Common myeloid progenitor, CD34-positive (primary cell): ENCODE results near the gene CEACAM3.

ENCODE experiments used
- CTCF ChIA-PET: fragments of 350-600 bp; sonication (Branson Sonifier 250); formaldehyde crosslinking; loops from one replicate; lab custom pipeline; 2021; ENCODE audit warnings: antibody characterized with exemption; lab: Charles Lee
- POLR2A ChIA-PET: fragments of 350-600 bp; sonication (Branson Sonifier 250); formaldehyde crosslinking; loops from one replicate; lab custom pipeline; 2021; ENCODE audit warnings: antibody characterized with exemption; lab: Charles Lee
- DNase-seq, 3 donors: peaks; one replicate each; pipeline versions ENCODE4 v3.0.0 to v3.0.0-alpha.2; 2013
- H3K27ac ChIP-seq, 2 experiments: 1 replicate in 1 of 2; 2 replicates in 1 of 2; pipeline ENCODE4 v1.7.0; 2013; ENCODE audit warnings: inconsistent platforms in 2 of 2, low read length in 2 of 2, mild to moderate bottlenecking in 2 of 2, low read depth in 1 of 2, moderate library complexity in 1 of 2; ENCODE audit not compliant: severe bottlenecking in 2 of 2, insufficient read depth in 1 of 2, poor library complexity in 1 of 2
- H3K27me3 ChIP-seq, 5 experiments: replicated peaks in 2 of 5; 1 replicate in 3 of 5; 2 replicates in 2 of 5; pipeline versions ENCODE4 v1.6.1 to v1.7.0; 2013; ENCODE audit warnings: low read length in 4 of 5, mild to moderate bottlenecking in 2 of 5, moderate library complexity in 2 of 5, inconsistent platforms in 1 of 5; ENCODE audit not compliant: insufficient read depth in 5 of 5, control insufficient read depth in 4 of 5
- H3K36me3 ChIP-seq, 4 experiments: 1 replicate in 2 of 4; 2 replicates in 2 of 4; pipeline versions ENCODE4 v1.6.1 to v1.7.0; 2013; ENCODE audit warnings: low read length in 3 of 4, control low read depth in 1 of 4, mild to moderate bottlenecking in 1 of 4; ENCODE audit not compliant: control insufficient read depth in 4 of 4, insufficient read depth in 4 of 4
- H3K4me1 ChIP-seq, 4 experiments: 1 replicate in 3 of 4; 2 replicates in 1 of 4; pipeline versions ENCODE4 v1.6.1 to v1.7.1; 2013; ENCODE audit warnings: low read length in 3 of 4, mild to moderate bottlenecking in 3 of 4, control low read depth in 1 of 4, inconsistent platforms in 1 of 4, moderate library complexity in 1 of 4; ENCODE audit not compliant: control insufficient read depth in 4 of 4, insufficient read depth in 4 of 4; ENCODE audit errors: control extremely low read depth in 1 of 4
- H3K4me3 ChIP-seq, 7 experiments: 1 replicate in 4 of 7; 2 replicates in 3 of 7; pipeline versions ENCODE4 v1.5.1 to v1.7.0; 2013; ENCODE audit warnings: mild to moderate bottlenecking in 7 of 7, low read length in 6 of 7, moderate library complexity in 6 of 7, inconsistent platforms in 2 of 7, low read depth in 2 of 7, control low read depth in 1 of 7; ENCODE audit not compliant: insufficient read depth in 4 of 7, control insufficient read depth in 1 of 7; ENCODE audit errors: extremely low read depth in 1 of 7
- H3K9me3 ChIP-seq, 5 experiments: 1 replicate in 4 of 5; 2 replicates in 1 of 5; pipeline versions ENCODE4 v1.6.1 to v1.7.1; 2013; ENCODE audit warnings: low read length in 4 of 5, mild to moderate bottlenecking in 2 of 5, inconsistent platforms in 1 of 5, low read depth in 1 of 5, moderate library complexity in 1 of 5; ENCODE audit not compliant: control insufficient read depth in 4 of 5, insufficient read depth in 2 of 5; ENCODE audit errors: control extremely low read depth in 1 of 5
- WGBS: methylation state at CpG from one replicate; pipeline ENCODE4 v1.1.5; 2013; ENCODE audit not compliant: insufficient coverage; 5-methylcytosine and 5-hydroxymethylcytosine counted together

CEACAM3 gene

DNA sequence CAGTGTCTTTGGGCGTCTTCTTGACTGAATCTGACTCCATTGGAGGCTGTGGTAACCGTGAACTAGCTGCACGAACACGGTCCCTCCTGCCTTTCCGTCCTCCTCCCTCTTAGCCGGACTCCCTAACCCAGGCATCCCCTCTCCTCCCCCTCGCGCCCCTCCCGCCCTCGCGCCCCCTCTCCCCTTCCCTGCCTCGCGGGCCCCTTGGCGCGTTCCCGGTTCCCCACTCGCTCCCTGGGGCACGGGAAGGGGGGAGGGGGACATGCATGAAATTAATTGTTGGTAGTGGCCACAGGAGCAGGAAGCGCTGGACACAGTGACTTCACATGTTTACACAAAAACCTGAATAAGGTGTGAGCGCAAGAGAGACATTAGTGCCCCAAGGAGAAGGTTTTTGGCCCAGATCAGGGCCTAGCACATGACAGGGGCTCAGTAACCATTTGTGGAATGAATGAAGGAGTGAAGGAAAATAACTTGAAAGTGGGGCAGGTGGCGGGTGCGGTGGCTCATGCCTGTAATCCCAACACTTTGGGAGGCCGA, 48.7 kb downstream of the CEACAM3 start:
- H3K9me3 ChIP-seq = no peaks in the 10 kb centered on the region
- WGBS = 97% methylated on average over 11 of the region's 23 CpGs
- CTCF ChIA-PET = no interaction called here
- H3K36me3 ChIP-seq = no peaks in the 10 kb centered on the region
- DNase-seq = no peak
- H3K4me1 ChIP-seq = peaks cover 0 to 5% (median 0%) of the 10 kb centered on the region in 4 experiments
- POLR2A ChIA-PET = no interaction called here
- no peak overlapping the region for H3K4me3 ChIP-seq
- peaks cover 0 to 4% (median 0%) of the 10 kb centered on the region in 5 experiments for H3K27me3 ChIP-seq
- no peak overlapping the region for H3K27ac ChIP-seq

DNA sequence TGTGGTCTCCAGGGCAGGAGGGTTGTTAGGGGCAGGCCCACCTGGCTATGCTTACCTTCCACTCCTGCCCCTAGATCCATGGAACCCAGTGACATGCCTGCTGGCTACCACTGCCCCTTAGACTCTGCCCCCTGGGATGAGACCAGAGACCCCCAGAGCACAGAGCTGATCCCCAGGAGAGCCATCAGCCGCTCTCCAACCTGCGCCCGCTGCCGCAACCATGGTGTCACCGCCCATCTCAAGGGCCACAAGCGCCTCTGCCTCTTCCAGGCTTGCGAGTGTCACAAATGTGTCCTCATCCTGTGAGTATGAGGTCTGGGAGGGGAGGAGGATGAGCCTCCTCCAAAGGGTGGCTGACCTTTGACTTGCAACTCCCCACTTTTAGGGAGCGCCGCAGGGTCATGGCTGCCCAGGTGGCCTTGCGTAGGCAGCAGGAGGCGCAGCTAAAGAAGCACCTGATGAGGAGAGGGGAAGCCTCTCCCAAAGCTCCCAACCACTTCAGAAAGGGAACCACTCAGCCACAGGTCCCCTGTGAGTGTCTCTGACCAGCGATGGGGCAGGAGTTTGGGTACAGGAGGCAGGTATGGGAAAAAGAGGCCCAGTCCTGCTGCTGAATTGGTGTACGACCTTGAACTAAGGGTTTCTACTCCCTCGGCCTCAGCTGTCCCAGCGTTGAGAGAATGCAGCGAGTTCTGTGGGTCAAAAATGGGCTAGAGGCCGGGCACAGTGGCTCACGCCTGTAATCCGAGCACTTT, 51.1 kb downstream of the CEACAM3 start:
- H3K4me1 ChIP-seq = peaks cover 0 to 5% (median 0%) of the 10 kb centered on the region in 4 experiments
- CTCF ChIA-PET = interaction anchor here (4.5 kb wide), 1 partner anchor 11 kb away, joined by 22 read pairs; no protein-coding TSS in a partner anchor
- H3K27me3 ChIP-seq = peaks cover 0 to 4% (median 0%) of the 10 kb centered on the region in 5 experiments
- 96% methylated on average over 12 of the region's 19 CpGs for WGBS
- H3K4me3 ChIP-seq = no peak overlapping the region
- no peak for DNase-seq
- POLR2A ChIA-PET = interaction anchor here (0.6 kb wide), 1 partner anchor 11 kb away, joined by 4 read pairs; no protein-coding TSS in a partner anchor
- no peaks in the 10 kb centered on the region for H3K9me3 ChIP-seq
- no peak overlapping the region for H3K27ac ChIP-seq
- no peaks in the 10 kb centered on the region for H3K36me3 ChIP-seq

- peaks cover 0 to 5% (median 0%) of the 10 kb centered on the region in 5 experiments for H3K27me3 ChIP-seq
- no peak overlapping the region for H3K4me3 ChIP-seq
- no peaks in the 10 kb centered on the region for H3K36me3 ChIP-seq
- H3K4me1 ChIP-seq = peaks cover 0 to under 1% (median 0%) of the 10 kb centered on the region in 4 experiments
- H3K9me3 ChIP-seq = no peaks in the 10 kb centered on the region
- no peak for DNase-seq
- WGBS = 94% methylated on average over 5 of the region's 6 CpGs
- no peak overlapping the region for H3K27ac ChIP-seq
- ChIA-PET POLR2A (no interaction called here), CTCF (interaction anchor here (4.5 kb wide), 1 partner anchor 12 kb away, joined by 22 read pairs; no protein-coding TSS in a partner anchor)
These were observed 52.3 kb downstream of the CEACAM3 start for GRCh38 chr19:41848666-41849065.

GRCh38 chr19:41849067-41849466, 52.7 kb downstream of the CEACAM3 start:
- POLR2A ChIA-PET = no interaction called here
- Histone ChIP-seq H3K9me3 (no peaks in the 10 kb centered on the region), H3K4me1 (peaks cover 0 to 3% (median 0%) of the 10 kb centered on the region in 4 experiments), H3K4me3 (no peak overlapping the region), H3K36me3 (no peaks in the 10 kb centered on the region), H3K27me3 (peaks cover 0 to 6% (median 0%) of the 10 kb centered on the region in 5 experiments), H3K27ac (no peak overlapping the region)
- no peak for DNase-seq
- CTCF ChIA-PET = interaction anchor here (1.1 to 4.5 kb wide), 2 partner anchors 13 to 15 kb away, joined by 3 to 22 read pairs; no protein-coding TSS in a partner anchor
- 100% methylated on average over 1 of the region's 2 CpGs for WGBS

DNA sequence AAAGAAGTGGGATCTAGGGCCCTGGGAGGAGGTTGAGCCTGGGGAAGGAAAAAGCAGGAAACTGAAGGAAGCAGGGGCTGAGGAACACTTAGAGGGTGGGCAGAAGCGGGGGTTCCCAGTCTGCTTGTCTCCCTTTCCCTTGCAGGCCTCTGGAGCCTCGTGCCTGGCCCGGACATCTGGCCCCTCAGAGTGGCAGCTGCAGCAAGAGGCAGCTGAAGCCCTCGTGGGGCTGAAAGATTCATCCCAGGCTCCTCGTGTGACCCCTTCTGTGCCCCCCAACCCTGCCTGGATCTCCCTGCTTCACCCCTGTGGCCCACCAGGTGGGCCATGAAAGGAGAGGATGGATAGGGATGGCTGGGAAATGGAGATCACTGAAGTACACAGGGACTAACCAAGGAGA, 54.0 kb downstream of the CEACAM3 start:
- no peak overlapping the region for H3K27ac ChIP-seq
- H3K4me3 ChIP-seq = no peak overlapping the region
- H3K9me3 ChIP-seq = no peaks in the 10 kb centered on the region
- POLR2A ChIA-PET = no interaction called here
- peaks cover 0 to 3% (median 0%) of the 10 kb centered on the region in 4 experiments for H3K4me1 ChIP-seq
- CTCF ChIA-PET = interaction anchor here (0.5 to 4.5 kb wide), 4 partner anchors 14 to 101 kb away, joined by 3 to 22 read pairs (median 4); no protein-coding TSS in a partner anchor
- 92% methylated on average over 4 of the region's 5 CpGs for WGBS
- no peaks in the 10 kb centered on the region for H3K36me3 ChIP-seq
- no peak for DNase-seq
- peaks cover 0 to 6% (median 0%) of the 10 kb centered on the region in 5 experiments for H3K27me3 ChIP-seq

DNA sequence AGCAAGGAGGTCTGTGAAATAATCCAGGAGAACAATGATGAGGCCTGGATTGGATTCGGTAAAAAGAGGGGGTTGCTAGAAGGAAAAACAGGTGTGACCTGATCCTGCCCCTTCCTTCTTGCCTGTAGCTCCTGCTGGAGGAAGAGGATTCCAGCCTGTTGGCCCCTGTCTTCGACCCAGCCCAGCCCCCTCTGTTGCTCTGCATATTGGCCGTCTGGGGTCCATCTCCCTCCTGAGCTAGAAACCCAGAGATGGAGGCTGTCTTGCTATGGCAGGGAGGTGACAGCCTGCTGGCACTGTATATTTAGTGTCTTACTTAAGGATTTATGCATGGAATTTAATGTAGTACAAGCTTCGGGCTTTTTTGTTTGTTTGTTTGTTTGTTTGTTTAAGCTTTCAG, 55.1 kb downstream of the CEACAM3 start:
- CTCF ChIA-PET = interaction anchor here (1.0 to 1.6 kb wide), 2 partner anchors 12 to 100 kb away, joined by 3 to 5 read pairs; no protein-coding TSS in a partner anchor

More for the DNA sequence above, 55.1 kb downstream of the CEACAM3 start:
- Histone ChIP-seq H3K9me3 (no peaks in the 10 kb centered on the region), H3K36me3 (no peaks in the 10 kb centered on the region), H3K27me3 (peaks cover 0 to 6% (median 0%) of the 10 kb centered on the region in 5 experiments), H3K4me3 (no peak overlapping the region), H3K27ac (no peak overlapping the region), H3K4me1 (peaks cover 0 to 3% (median 0%) of the 10 kb centered on the region in 4 experiments)
- no peak for DNase-seq
- 91% methylated on average over 2 of the region's 4 CpGs for WGBS
- POLR2A ChIA-PET = no interaction called here
